GM18951 (cell line): Measurements from ENCODE around the gene HNRNPUL2.
"Not testable (repeated sequence)": the region's sequence is repeated elsewhere in the genome, so short reads cannot be mapped to it uniquely, and the experiment has no call there.

Source experiments
- POLR2A ChIP-seq: IDR thresholded peaks from 4 replicates; pipeline ENCODE4 v1.6.1; 2011; ENCODE audit warnings: mild to moderate bottlenecking; ENCODE audit not compliant: insufficient read length, insufficient read depth; ENCODE audit errors: extremely low read depth
- in situ Hi-C: fragments of 300-500 bp; cut with MboI; formaldehyde crosslinking; loops from one replicate; pipeline ENCODE4 v1.12.0; 2022; ENCODE audit warnings: low sequenced_read_pairs, mixed read lengths, inconsistent platforms; ENCODE audit not compliant: unreplicated experiment

The HNRNPUL2 gene

GRCh38 chr11:62677714-62678113, 49.5 kb downstream of the HNRNPUL2 start:
- in situ Hi-C loops: no loop called here
- no peak for TF ChIP-seq POLR2A

GRCh38 chr11:62677156-62677555, 50.1 kb downstream of the HNRNPUL2 start:
- in situ Hi-C loops: no loop called here
- no peak for TF ChIP-seq POLR2A

GRCh38 chr11:62676698-62677097, 50.6 kb downstream of the HNRNPUL2 start:
- in situ Hi-C loops: no loop called here

GRCh38 chr11:62675415-62675814, 51.8 kb downstream of the HNRNPUL2 start:
- in situ Hi-C loops: not testable (repeated sequence)

More at GRCh38 chr11:62676698-62677097, 50.6 kb downstream of the HNRNPUL2 start:
- no peak for TF ChIP-seq POLR2A

GRCh38 chr11:62673196-62673525, 54.1 kb downstream of the HNRNPUL2 start:
- in situ Hi-C loops: no loop called here
- TF ChIP-seq POLR2A: no peak

- in situ Hi-C loops: no loop called here
- peak; percentile 68 for TF ChIP-seq POLR2A
These were observed 55.5 kb downstream of the HNRNPUL2 start, which contains the start of the genes LBHD1 and UQCC3 for GRCh38 chr11:62671608-62672389. Gene LBHD1 (minus strand): TSS chr11:62672267. CDS start chr11:62670031, 2,236 bp downstream. Gene UQCC3 (plus strand): TSS chr11:62671673. CDS start chr11:62671746, 73 bp downstream.

- no peak for TF ChIP-seq POLR2A
- in situ Hi-C loops: no loop called here
These were observed 56.0 kb downstream of the HNRNPUL2 start for GRCh38 chr11:62671236-62671607.

- in situ Hi-C loops: no loop called here
- no peak for TF ChIP-seq POLR2A
These were observed 57.7 kb downstream of the HNRNPUL2 start for GRCh38 chr11:62669420-62670161.

GRCh38 chr11:62667460-62667859, 59.8 kb downstream of the HNRNPUL2 start:
- in situ Hi-C loops: no loop called here
- TF ChIP-seq POLR2A: no peak

- TF ChIP-seq POLR2A: peak; percentile 28
- in situ Hi-C loops: no loop called here
These were observed 60.9 kb downstream of the HNRNPUL2 start for GRCh38 chr11:62666259-62666926.

- no peak for TF ChIP-seq POLR2A
- in situ Hi-C loops: no loop called here
These were observed 61.5 kb downstream of the HNRNPUL2 start for GRCh38 chr11:62665599-62666258.

GRCh38 chr11:62665075-62665598, 62.1 kb downstream of the HNRNPUL2 start, which contains the start of the genes C11orf98 and CSKMT:
Gene C11orf98 (minus strand): TSS chr11:62665210. CDS start chr11:62665169, 41 bp downstream.
Gene CSKMT (plus strand): TSS chr11:62665312. CDS start chr11:62665880, 568 bp downstream.
- in situ Hi-C loops: no loop called here
- peak; percentile 99 for TF ChIP-seq POLR2A
